Left colon (tissue), 2 donors: Measurements from ENCODE around the gene DROSHA. TPM values are rescaled to one million over a fixed set of nuclear protein-coding genes. Genes with fewer than 3 reads are reported as not detected.

Source experiments
- ATAC-seq: fragments of 200-7000 bp; cut with Tn5 transposase; one replicate; pipeline ENCODE4 v1.9.1; 2020; ENCODE audit warnings: mild to moderate bottlenecking, moderate library complexity
- DNase-seq, 2 donors: peaks; one replicate each; pipeline ENCODE4 v3.0.0-alpha.2; 2020
- intact Hi-C, 2 donors: fragments of 100-400 bp; cut with DNase I in 1 of 2; cut with micrococcal nuclease in 1 of 2; formaldehyde crosslinking; loops; one replicate each; pipeline versions ENCODE4 v1.11.2 to v1.14.0; 2022; cut with DNase I, micrococcal nuclease
- total RNA-seq, 2 donors: library from RNA; stranded (reverse); fragmentation: NEBNext Ultra II Directional; extraction: Animal tissue kit (Norgen Biotek cat#: 25700); gene quantifications; one replicate each; pipeline ENCODE4 v1.2.1, GENCODE V29; 2021
- donor health status: DM: no; HTN: no; CAD: no.
- donor health status: DM: yes; HTN: yes; CAD: no.

DROSHA gene
- total RNA-seq, 2 donors from 2014 or later = 46.5 to 50.9 TPM

GRCh38 chr5:31531543-31531887, 378 bp downstream of the DROSHA start:
- ATAC-seq (peak; percentile 58), DNase-seq (peak; percentile 28 to 51)
- intact Hi-C loops = no loop called here

GRCh38 chr5:31530541-31531265, 1.2 kb downstream of the DROSHA start:
- intact Hi-C loops = no loop called here
- peak; percentile 18 for ATAC-seq
- no peak for DNase-seq

- ATAC-seq = no peak
- intact Hi-C loops = no loop called here
- DNase-seq = no peak
Observed at GRCh38 chr5:31523041-31523440, 8.9 kb downstream of the DROSHA start.

- DNase-seq = no peak
- intact Hi-C loops = no loop called here
- no peak for ATAC-seq
Observed at GRCh38 chr5:31516802-31517201, 15.1 kb downstream of the DROSHA start.

GRCh38 chr5:31511305-31511704, 20.6 kb downstream of the DROSHA start:
- DNase-seq (no peak), ATAC-seq (no peak)
- intact Hi-C loops = no loop called here

- DNase-seq (no peak), ATAC-seq (no peak)
- intact Hi-C loops = no loop called here
Observed at GRCh38 chr5:31504529-31504928, 27.4 kb downstream of the DROSHA start.

GRCh38 chr5:31502506-31502905, 29.4 kb downstream of the DROSHA start:
- intact Hi-C loops = no loop called here
- no peak for DNase-seq
- ATAC-seq = no peak

- ATAC-seq = no peak
- intact Hi-C loops = no loop called here
- no peak for DNase-seq
Observed at GRCh38 chr5:31500256-31500655, 31.6 kb downstream of the DROSHA start.

- DNase-seq = no peak
- no peak for ATAC-seq
- intact Hi-C loops = no loop called here
Observed at GRCh38 chr5:31496891-31497290, 35.0 kb downstream of the DROSHA start.

GRCh38 chr5:31496301-31496700, 35.6 kb downstream of the DROSHA start:
- no peak for ATAC-seq
- intact Hi-C loops = no loop called here
- DNase-seq = no peak

GRCh38 chr5:31495336-31495735, 36.6 kb downstream of the DROSHA start:
- no peak for DNase-seq
- ATAC-seq = no peak
- intact Hi-C loops = no loop called here

- intact Hi-C loops = no loop called here
- DNase-seq (no peak), ATAC-seq (no peak)
Observed at GRCh38 chr5:31492869-31493268, 39.0 kb downstream of the DROSHA start.

- no peak for DNase-seq
- intact Hi-C loops = no loop called here
- ATAC-seq = no peak
Observed at GRCh38 chr5:31487506-31487905, 44.4 kb downstream of the DROSHA start.

- DNase-seq (no peak), ATAC-seq (peak; percentile 15)
- intact Hi-C loops = no loop called here
Observed at GRCh38 chr5:31486441-31486840, 45.5 kb downstream of the DROSHA start.

- ATAC-seq = peak; percentile 95
- intact Hi-C loops = no loop called here
- peak; percentile 36 to 41 for DNase-seq
Observed at GRCh38 chr5:31485376-31486207, 46.3 kb downstream of the DROSHA start.

GRCh38 chr5:31481531-31482165, 50.2 kb downstream of the DROSHA start:
- no peak for DNase-seq
- ATAC-seq = no peak
- intact Hi-C loops = no loop called here

- intact Hi-C loops = no loop called here
- ATAC-seq = no peak
- no peak for DNase-seq
Observed at GRCh38 chr5:31479706-31480105, 52.2 kb downstream of the DROSHA start.

- intact Hi-C loops = no loop called here
- ATAC-seq = no peak
- no peak for DNase-seq
Observed at GRCh38 chr5:31478901-31479300, 53.0 kb downstream of the DROSHA start.

GRCh38 chr5:31477971-31478370, 53.9 kb downstream of the DROSHA start:
- no peak for DNase-seq
- ATAC-seq = no peak
- intact Hi-C loops = no loop called here

- DNase-seq (no peak), ATAC-seq (no peak)
- intact Hi-C loops = no loop called here
Observed at GRCh38 chr5:31477516-31477915, 54.4 kb downstream of the DROSHA start.
